Naive B cell (primary cell): ENCODE measurements around the gene PML. TPM values are rescaled to one million over a fixed set of nuclear protein-coding genes. Genes with fewer than 3 reads are reported as not detected.
"Not testable (repeated sequence)": the region's sequence is repeated elsewhere in the genome, so short reads cannot be mapped to it uniquely, and the experiment has no call there.

Experiments
- ATAC-seq, 2 donors: fragments of 150-1000 bp; cut with Tn5 transposase; 2 replicates each; pipeline ENCODE4 v1.10.0; 2021; ENCODE audit warnings: low read depth in 2 of 2, mild to moderate bottlenecking in 2 of 2, moderate library complexity in 2 of 2
- DNase-seq: peaks from one replicate; pipeline ENCODE4 v3.0.0; 2022
- H3K27ac Mint-ChIP-seq, 6 donors: one replicate each; pipeline ENCODE4 v1.8.0; 2020 to 2022; ENCODE audit warnings: mild to moderate bottlenecking in 6 of 6, mixed read lengths in 6 of 6, moderate library complexity in 5 of 6, inconsistent platforms in 2 of 6
- H3K27me3 Mint-ChIP-seq, 3 donors: one replicate each; pipeline ENCODE4 v1.8.0; 2021 to 2022; ENCODE audit warnings: mixed read lengths in 3 of 3, mild to moderate bottlenecking in 1 of 3
- H3K36me3 Mint-ChIP-seq, 2 donors: one replicate each; pipeline ENCODE4 v1.8.0; 2020 to 2022; ENCODE audit warnings: mixed read lengths in 2 of 2, inconsistent platforms in 1 of 2, mild to moderate bottlenecking in 1 of 2
- H3K4me1 Mint-ChIP-seq, 3 donors: one replicate each; pipeline ENCODE4 v1.8.0; 2020 to 2022; ENCODE audit warnings: mixed read lengths in 3 of 3, inconsistent platforms in 1 of 3, mild to moderate bottlenecking in 1 of 3, moderate library complexity in 1 of 3
- H3K4me3 Mint-ChIP-seq, 8 donors: one replicate each; pipeline ENCODE4 v1.8.0; 2020 to 2022; ENCODE audit warnings: mild to moderate bottlenecking in 8 of 8, mixed read lengths in 8 of 8, moderate library complexity in 8 of 8, inconsistent platforms in 2 of 8
- H3K9me3 Mint-ChIP-seq, 7 donors: one replicate each; pipeline ENCODE4 v1.8.0; 2020 to 2022; ENCODE audit warnings: mixed read lengths in 7 of 7, mild to moderate bottlenecking in 5 of 7, inconsistent platforms in 2 of 7, moderate library complexity in 1 of 7
- polyA plus RNA-seq, 6 donors: library from polyadenylated mRNA; unstranded; fragments of 300-500 nt; fragmentation: Illumina TruSeq; gene quantifications; one replicate each; pipeline ENCODE4 v1.2.3, GENCODE V29; 2021; ENCODE audit warnings: low read depth in 6 of 6

PML gene
- polyA plus RNA-seq, 6 donors from 2014 or later = 6.4 to 39.8 (median 18.9) TPM

- DNase-seq (no peak), ATAC-seq (no peak)
- Mint-ChIP-seq H3K9me3 (no peaks in the 10 kb centered on the region), H3K4me3 (peak overlapping the region in 1 of 8 donors; percentile 53), H3K4me1 (peaks cover 7 to 13% (median 10%) of the 10 kb centered on the region in 3 donors), H3K27ac (no peak overlapping the region), H3K27me3 (peaks cover 0 to 41% (median 9%) of the 10 kb centered on the region in 3 donors), H3K36me3 (no peaks in the 10 kb centered on the region)
Observed at GRCh38 chr15:73952913-73953750, 41.4 kb upstream of the PML start.

GRCh38 chr15:73954188-73955145 lies 40.0 kb upstream of the PML start:
- Mint-ChIP-seq H3K9me3 (no peaks in the 10 kb centered on the region), H3K4me3 (no peak overlapping the region), H3K27me3 (peaks cover 0 to 37% (median 9%) of the 10 kb centered on the region in 3 donors), H3K27ac (peak overlapping the region in 1 of 6 donors; percentile 71), H3K4me1 (peaks cover 13 to 21% (median 15%) of the 10 kb centered on the region in 3 donors), H3K36me3 (no peaks in the 10 kb centered on the region)
- DNase-seq (no peak), ATAC-seq (no peak)

- H3K27me3 Mint-ChIP-seq = peaks cover 0 to 35% (median 9%) of the 10 kb centered on the region in 3 donors
- H3K4me1 Mint-ChIP-seq = peaks cover 17 to 25% (median 19%) of the 10 kb centered on the region in 3 donors
- ATAC-seq = no peak
- no peak overlapping the region for H3K4me3 Mint-ChIP-seq
- no peak overlapping the region for H3K27ac Mint-ChIP-seq
- no peaks in the 10 kb centered on the region for H3K9me3 Mint-ChIP-seq
- DNase-seq = no peak
- no peaks in the 10 kb centered on the region for H3K36me3 Mint-ChIP-seq
Observed at GRCh38 chr15:73955326-73955725, 39.2 kb upstream of the PML start.

- peaks cover 0 to 35% (median 9%) of the 10 kb centered on the region in 3 donors for H3K27me3 Mint-ChIP-seq
- H3K4me1 Mint-ChIP-seq = peaks cover 12 to 18% (median 13%) of the 10 kb centered on the region in 3 donors
- H3K27ac Mint-ChIP-seq = no peak overlapping the region
- H3K9me3 Mint-ChIP-seq = no peaks in the 10 kb centered on the region
- no peak overlapping the region for H3K4me3 Mint-ChIP-seq
- DNase-seq (no peak), ATAC-seq (no peak)
- no peaks in the 10 kb centered on the region for H3K36me3 Mint-ChIP-seq
Observed at GRCh38 chr15:73955861-73956742, 38.4 kb upstream of the PML start.

GRCh38 chr15:73956743-73957135 lies 37.8 kb upstream of the PML start:
- ATAC-seq (no peak), DNase-seq (no peak)
- peaks cover 0 to 35% (median 9%) of the 10 kb centered on the region in 3 donors for H3K27me3 Mint-ChIP-seq
- H3K36me3 Mint-ChIP-seq = no peaks in the 10 kb centered on the region
- H3K27ac Mint-ChIP-seq = no peak overlapping the region
- H3K4me3 Mint-ChIP-seq = no peak overlapping the region
- H3K9me3 Mint-ChIP-seq = no peaks in the 10 kb centered on the region
- H3K4me1 Mint-ChIP-seq = peaks cover 9 to 15% (median 9%) of the 10 kb centered on the region in 3 donors

- Mint-ChIP-seq H3K4me1 (peaks cover 9 to 15% (median 9%) of the 10 kb centered on the region in 3 donors), H3K27me3 (peaks cover 0 to 35% (median 9%) of the 10 kb centered on the region in 3 donors), H3K36me3 (no peaks in the 10 kb centered on the region), H3K4me3 (no peak overlapping the region), H3K27ac (peak overlapping the region in 1 of 6 donors; percentile 97), H3K9me3 (no peaks in the 10 kb centered on the region)
- ATAC-seq = no peak
- no peak for DNase-seq
Observed at GRCh38 chr15:73957276-73957675, 37.2 kb upstream of the PML start.

- Mint-ChIP-seq H3K27me3 (peaks cover 0 to 35% (median 9%) of the 10 kb centered on the region in 3 donors), H3K27ac (peak overlapping the region in 1 of 6 donors; percentile 97), H3K9me3 (no peaks in the 10 kb centered on the region), H3K36me3 (no peaks in the 10 kb centered on the region), H3K4me1 (peaks cover 9 to 15% (median 9%) of the 10 kb centered on the region in 3 donors), H3K4me3 (no peak overlapping the region)
- ATAC-seq = no peak
- DNase-seq = no peak
Observed at GRCh38 chr15:73957785-73958184, 36.7 kb upstream of the PML start.

- Mint-ChIP-seq H3K27ac (peak overlapping the region in 2 of 6 donors; percentile 34 to 62), H3K4me1 (peaks cover 9 to 15% (median 9%) of the 10 kb centered on the region in 3 donors), H3K9me3 (no peaks in the 10 kb centered on the region), H3K27me3 (peaks cover 0 to 32% (median 4%) of the 10 kb centered on the region in 3 donors), H3K36me3 (no peaks in the 10 kb centered on the region), H3K4me3 (peak overlapping the region in 1 of 8 donors; percentile 55)
- ATAC-seq (peak; percentile 51 to 64), DNase-seq (no peak)
Observed at GRCh38 chr15:73959012-73959581, 35.4 kb upstream of the PML start.

- H3K4me3 Mint-ChIP-seq = no peak overlapping the region
- H3K27ac Mint-ChIP-seq = no peak overlapping the region
- H3K36me3 Mint-ChIP-seq = no peaks in the 10 kb centered on the region
- H3K9me3 Mint-ChIP-seq = no peaks in the 10 kb centered on the region
- peaks cover 12 to 16% (median 12%) of the 10 kb centered on the region in 3 donors for H3K4me1 Mint-ChIP-seq
- H3K27me3 Mint-ChIP-seq = peaks cover 0 to 28% (median 5%) of the 10 kb centered on the region in 3 donors
- ATAC-seq (no peak), DNase-seq (no peak)
Observed at GRCh38 chr15:73959801-73960200, 34.7 kb upstream of the PML start.

- not testable (repeated sequence) for DNase-seq, H3K36me3 Mint-ChIP-seq, H3K27ac Mint-ChIP-seq, H3K9me3 Mint-ChIP-seq, ATAC-seq, H3K4me3 Mint-ChIP-seq
- peaks cover 0 to 28% (median 8%) of the 10 kb centered on the region in 3 donors for H3K27me3 Mint-ChIP-seq
- H3K4me1 Mint-ChIP-seq = peaks cover 20 to 23% (median 20%) of the 10 kb centered on the region in 3 donors
Observed at GRCh38 chr15:73960472-73961070, 33.9 kb upstream of the PML start.

- H3K4me1 Mint-ChIP-seq = peaks cover 25 to 34% (median 29%) of the 10 kb centered on the region in 3 donors
- H3K36me3 Mint-ChIP-seq = no peaks in the 10 kb centered on the region
- H3K9me3 Mint-ChIP-seq = no peaks in the 10 kb centered on the region
- ATAC-seq (no peak), DNase-seq (no peak)
- peaks cover 0 to 9% (median 8%) of the 10 kb centered on the region in 3 donors for H3K27me3 Mint-ChIP-seq
- H3K4me3 Mint-ChIP-seq = no peak overlapping the region
- no peak overlapping the region for H3K27ac Mint-ChIP-seq
Observed at GRCh38 chr15:73962433-73962832, 32.1 kb upstream of the PML start.

- Mint-ChIP-seq H3K36me3 (no peaks in the 10 kb centered on the region), H3K4me3 (peak overlapping the region; percentile 44 to 86 (median 77)), H3K27ac (peak overlapping the region in 2 of 6 donors; percentile 33 to 72), H3K4me1 (peaks cover 17 to 24% (median 22%) of the 10 kb centered on the region in 3 donors), H3K9me3 (no peaks in the 10 kb centered on the region), H3K27me3 (peaks cover 0 to 8% (median 8%) of the 10 kb centered on the region in 3 donors)
- peak; percentile 89 to 92 for ATAC-seq
- peak; percentile 73 for DNase-seq
Observed at GRCh38 chr15:73964736-73965093, 29.8 kb upstream of the PML start.
